ENCODE measurements around the gene DMBT1. TPM values are rescaled to one million over a fixed set of nuclear protein-coding genes. Genes with fewer than 3 reads are reported as not detected.

DMBT1 gene
- total and polyA plus RNA-seq, 4 experiments from 2014 or later: not detected

DNA sequence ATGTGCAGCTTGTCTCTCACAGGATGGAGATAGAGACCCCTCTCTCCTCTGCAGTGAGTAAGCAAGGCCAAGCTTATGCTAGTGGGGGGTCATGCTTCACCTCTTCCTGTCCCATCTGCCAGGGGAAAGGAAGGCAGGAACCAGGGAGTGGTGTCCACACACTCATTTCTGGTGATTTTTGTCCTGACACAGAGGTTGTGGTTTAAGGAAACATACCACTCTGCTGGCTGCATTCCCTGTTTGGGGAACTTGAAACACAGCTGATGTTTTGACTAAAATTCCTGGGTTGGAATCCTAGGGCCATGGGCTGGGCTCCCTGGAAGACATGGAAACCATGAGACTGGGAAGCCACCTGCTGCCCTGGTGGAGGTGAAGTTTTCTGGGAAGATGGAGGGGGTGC, 117.7 kb downstream of the DMBT1 start:
- intact Hi-C loops (cut with micrococcal nuclease): no loop called here
- ChIA-PET CTCF (ENCODE audit: partially characterized antibody) (no interaction called here), POLR2A (ENCODE audit: partially characterized antibody) (no interaction called here)
- Mint-ChIP-seq H3K27ac (no peak overlapping the region), H3K4me3 (no peak overlapping the region), H3K36me3 (no peaks in the 10 kb centered on the region), H3K9me3 (peaks cover 0 to 3% (median 0%) of the 10 kb centered on the region in 8 donors), H3K4me1 (no peaks in the 10 kb centered on the region), H3K27me3 (peaks cover 12 to 22% of the 10 kb centered on the region in 2 donors)
- H3K4me3 ChIP-seq (ENCODE audit: low read length in 2 of 2): no peak overlapping the region
- H3K27me3 ChIP-seq (ENCODE audit: insufficient read depth, low read length): peaks cover 4% of the 10 kb centered on the region
- no peaks in the 10 kb centered on the region for H3K9me3 ChIP-seq (ENCODE audit: control insufficient read depth in 1 of 2, low read length in 2 of 2)
- no peaks in the 10 kb centered on the region for H3K36me3 ChIP-seq (ENCODE audit: insufficient read depth, low read length)
- H3K27ac ChIP-seq (ENCODE audit: low read depth, low read length): no peak overlapping the region
- DNase-seq: no peak
- H3K4me1 ChIP-seq (ENCODE audit: insufficient read depth, low read length): no peaks in the 10 kb centered on the region

DNA sequence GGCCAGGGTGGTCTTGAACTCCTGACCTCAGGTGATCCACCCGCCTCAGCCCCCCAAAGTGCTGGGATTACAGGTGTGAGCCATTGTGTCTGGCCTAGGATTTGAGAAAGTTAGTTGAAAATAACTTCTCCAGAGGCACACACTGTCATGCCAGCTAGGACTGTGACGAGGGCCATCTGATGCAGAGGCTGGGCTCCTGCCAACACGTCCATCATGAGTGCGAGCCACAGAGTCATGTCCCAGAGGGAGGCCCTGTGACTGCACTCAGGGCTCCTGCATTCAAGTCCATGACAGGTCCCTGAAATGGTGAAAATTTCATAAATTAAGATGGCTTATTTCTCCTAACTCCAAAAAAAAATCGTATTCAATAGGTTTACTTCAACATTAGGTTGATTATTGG, 122.0 kb downstream of the DMBT1 start:
- intact Hi-C loops (cut with micrococcal nuclease): no loop called here
- H3K4me1 Mint-ChIP-seq: no peaks in the 10 kb centered on the region
- no peaks in the 10 kb centered on the region for H3K36me3 Mint-ChIP-seq
- Histone ChIP-seq H3K27me3 (ENCODE audit: insufficient read depth, low read length) (no peaks in the 10 kb centered on the region), H3K4me1 (ENCODE audit: insufficient read depth, low read length) (no peaks in the 10 kb centered on the region), H3K4me3 (ENCODE audit: low read length in 2 of 2) (no peak overlapping the region), H3K27ac (ENCODE audit: low read depth, low read length) (no peak overlapping the region), H3K36me3 (ENCODE audit: insufficient read depth, low read length) (no peaks in the 10 kb centered on the region), H3K9me3 (ENCODE audit: control insufficient read depth in 1 of 2, low read length in 2 of 2) (no peaks in the 10 kb centered on the region)
- no peak overlapping the region for H3K27ac Mint-ChIP-seq
- ChIA-PET CTCF (ENCODE audit: partially characterized antibody) (no interaction called here), POLR2A (ENCODE audit: partially characterized antibody) (no interaction called here)
- no peak for DNase-seq
- H3K27me3 Mint-ChIP-seq: peaks cover 17 to 23% of the 10 kb centered on the region in 2 donors
- no peak overlapping the region for H3K4me3 Mint-ChIP-seq
- H3K9me3 Mint-ChIP-seq: peaks cover 0 to 6% (median 3%) of the 10 kb centered on the region in 8 donors

DNA sequence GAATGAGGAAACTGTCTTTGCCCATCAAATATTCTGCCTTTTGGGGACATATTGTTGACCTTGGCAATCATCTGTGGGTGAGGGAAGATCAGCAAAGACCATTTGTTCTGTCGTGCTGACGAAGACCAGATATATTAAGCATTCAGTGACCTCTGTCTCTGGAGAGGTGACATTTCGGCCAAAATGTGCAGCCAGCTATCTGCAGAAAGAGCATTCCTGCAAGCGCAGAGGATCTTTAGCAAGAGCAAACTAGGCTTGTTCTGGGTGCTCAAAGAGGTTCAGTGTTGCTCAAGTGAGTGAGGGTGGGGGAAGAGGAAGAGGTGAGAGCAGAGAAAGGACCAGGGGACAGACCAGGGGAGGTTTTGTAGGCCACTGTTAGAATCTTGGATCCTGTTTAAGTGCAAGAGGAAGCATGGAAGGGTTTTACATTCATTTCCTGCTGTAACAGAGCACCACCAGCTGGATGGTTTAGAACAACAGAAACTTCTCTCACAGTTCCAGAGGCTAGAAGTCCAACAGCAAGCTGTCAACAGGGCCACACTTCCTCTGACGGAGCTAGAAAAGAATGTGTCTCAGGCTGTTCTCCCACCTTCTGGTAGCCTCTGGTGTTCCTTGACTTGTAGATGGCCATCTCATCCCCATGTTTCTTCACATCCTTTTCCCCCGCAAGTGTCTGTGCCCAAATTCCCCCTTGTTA, 127.9 kb downstream of the DMBT1 start:
- Histone ChIP-seq H3K9me3 (ENCODE audit: control insufficient read depth in 1 of 2, low read length in 2 of 2) (no peaks in the 10 kb centered on the region), H3K4me1 (ENCODE audit: insufficient read depth, low read length) (no peaks in the 10 kb centered on the region), H3K27ac (ENCODE audit: low read depth, low read length) (no peak overlapping the region), H3K36me3 (ENCODE audit: insufficient read depth, low read length) (no peaks in the 10 kb centered on the region), H3K4me3 (ENCODE audit: low read length in 2 of 2) (no peak overlapping the region), H3K27me3 (ENCODE audit: insufficient read depth, low read length) (no peaks in the 10 kb centered on the region)
- CTCF ChIA-PET (ENCODE audit: partially characterized antibody): no interaction called here
- Mint-ChIP-seq H3K27ac (no peak overlapping the region), H3K9me3 (peaks cover 0 to 6% (median 1%) of the 10 kb centered on the region in 8 donors), H3K4me1 (no peaks in the 10 kb centered on the region), H3K4me3 (no peak overlapping the region), H3K36me3 (no peaks in the 10 kb centered on the region), H3K27me3 (peaks cover 33 to 38% of the 10 kb centered on the region in 2 donors)
- POLR2A ChIA-PET (ENCODE audit: partially characterized antibody): no interaction called here
- intact Hi-C loops (cut with micrococcal nuclease): no loop called here
- no peak for DNase-seq

DNA sequence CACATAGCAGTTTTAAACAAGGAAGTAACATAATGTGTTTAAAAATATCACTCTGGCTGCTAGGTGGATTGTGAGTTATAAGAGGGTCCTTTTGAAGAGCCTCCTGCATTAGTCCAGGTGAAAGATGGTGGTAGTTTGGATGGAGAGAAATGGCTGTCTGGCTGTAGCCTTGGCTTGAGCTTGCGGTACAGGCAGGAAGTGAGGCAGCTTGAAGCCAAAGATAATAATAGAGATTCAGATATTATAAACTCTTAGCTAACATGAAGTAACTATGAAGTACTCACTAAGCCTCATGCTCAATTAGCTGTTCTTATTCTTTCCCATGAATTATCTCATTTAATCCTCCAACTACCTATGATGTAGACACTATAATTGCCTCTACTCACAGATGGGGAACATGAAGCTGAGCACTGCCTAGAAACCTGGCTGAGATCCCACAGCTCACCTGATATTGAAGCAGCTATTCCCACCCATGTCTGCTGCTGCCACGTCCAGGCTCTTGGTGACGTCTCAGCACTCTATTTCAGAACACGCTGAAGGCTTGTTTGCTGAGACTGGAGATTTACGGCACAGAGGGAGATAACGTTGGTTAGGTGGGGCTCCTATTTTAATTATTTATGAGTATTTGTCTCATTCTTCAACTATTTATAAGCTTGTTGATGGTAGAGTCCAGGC, 128.7 kb downstream of the DMBT1 start:
- Histone ChIP-seq H3K4me3 (ENCODE audit: low read length in 2 of 2) (no peak overlapping the region), H3K4me1 (ENCODE audit: insufficient read depth, low read length) (no peaks in the 10 kb centered on the region), H3K27ac (ENCODE audit: low read depth, low read length) (no peak overlapping the region), H3K36me3 (ENCODE audit: insufficient read depth, low read length) (no peaks in the 10 kb centered on the region), H3K9me3 (ENCODE audit: control insufficient read depth in 1 of 2, low read length in 2 of 2) (no peaks in the 10 kb centered on the region), H3K27me3 (ENCODE audit: insufficient read depth, low read length) (no peaks in the 10 kb centered on the region)
- intact Hi-C loops (cut with micrococcal nuclease): no loop called here
- no peak overlapping the region for H3K27ac Mint-ChIP-seq
- peaks cover 31 to 38% of the 10 kb centered on the region in 2 donors for H3K27me3 Mint-ChIP-seq
- POLR2A ChIA-PET (ENCODE audit: partially characterized antibody): no interaction called here
- H3K4me3 Mint-ChIP-seq: no peak overlapping the region
- CTCF ChIA-PET (ENCODE audit: partially characterized antibody): no interaction called here
- H3K36me3 Mint-ChIP-seq: no peaks in the 10 kb centered on the region
- no peak for DNase-seq
- peaks cover 0 to 3% (median 1%) of the 10 kb centered on the region in 8 donors for H3K9me3 Mint-ChIP-seq
- H3K4me1 Mint-ChIP-seq: no peaks in the 10 kb centered on the region

DNA sequence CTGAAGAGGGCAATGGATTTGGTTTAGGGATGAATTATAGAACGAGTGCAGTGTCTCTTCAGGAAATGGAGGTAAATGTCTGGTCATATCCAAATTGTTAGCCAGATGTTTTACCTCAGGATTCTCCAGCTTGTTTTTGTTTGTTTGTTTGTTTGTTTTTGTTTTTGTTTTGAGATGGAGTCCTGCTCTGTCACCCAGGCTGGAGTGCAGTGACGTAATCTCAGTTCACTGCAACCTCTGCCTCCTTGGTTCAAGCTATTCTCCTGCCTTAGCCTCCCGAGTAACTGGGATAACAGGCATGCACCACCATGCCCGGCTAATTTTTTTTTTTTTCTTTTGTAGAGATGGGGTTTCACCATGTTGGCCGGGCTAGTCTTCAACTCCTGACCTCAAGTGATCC, 132.2 kb downstream of the DMBT1 start:
- Histone ChIP-seq H3K4me1 (ENCODE audit: insufficient read depth, low read length) (no peaks in the 10 kb centered on the region), H3K36me3 (ENCODE audit: insufficient read depth, low read length) (no peaks in the 10 kb centered on the region), H3K4me3 (ENCODE audit: low read length in 2 of 2) (no peak overlapping the region), H3K27ac (ENCODE audit: low read depth, low read length) (no peak overlapping the region), H3K27me3 (ENCODE audit: insufficient read depth, low read length) (no peaks in the 10 kb centered on the region), H3K9me3 (ENCODE audit: control insufficient read depth in 1 of 2, low read length in 2 of 2) (no peaks in the 10 kb centered on the region)
- ChIA-PET POLR2A (ENCODE audit: partially characterized antibody) (no interaction called here), CTCF (ENCODE audit: partially characterized antibody) (no interaction called here)
- peaks cover 21 to 29% of the 10 kb centered on the region in 2 donors for H3K27me3 Mint-ChIP-seq
- H3K27ac Mint-ChIP-seq: no peak overlapping the region
- intact Hi-C loops (cut with micrococcal nuclease): no loop called here
- H3K36me3 Mint-ChIP-seq: no peaks in the 10 kb centered on the region
- H3K9me3 Mint-ChIP-seq: peaks cover 0 to 6% (median 0%) of the 10 kb centered on the region in 8 donors
- DNase-seq: no peak
- H3K4me1 Mint-ChIP-seq: no peaks in the 10 kb centered on the region
- H3K4me3 Mint-ChIP-seq: no peak overlapping the region

Other genes starting within 250 kb of the DMBT1 start
- 10 to 100 TPM; 62.9 to 69.7 TPM for gene PLEKHA1, start 186.0 kb upstream of the DMBT1 start, total RNA-seq
- gene PLEKHA1, start 186.0 kb upstream of the DMBT1 start, polyA plus RNA-seq: 10 to 100 TPM; 90.5 to 92.9 TPM
- not detected for gene ARMS2, start 106.1 kb upstream of the DMBT1 start, total RNA-seq
- not detected for gene ARMS2, start 106.1 kb upstream of the DMBT1 start, polyA plus RNA-seq
- under 1 TPM in 1 of 2 experiments, not detected in 1; 0.17 TPM for gene HTRA1, start 99.2 kb upstream of the DMBT1 start, total RNA-seq
- gene HTRA1, start 99.2 kb upstream of the DMBT1 start, polyA plus RNA-seq: under 1 TPM in 1 of 2 donors, not detected in 1; 0.21 TPM
- gene C10orf120, start 139.1 kb downstream of the DMBT1 start, total RNA-seq: not detected
- gene C10orf120, start 139.1 kb downstream of the DMBT1 start, polyA plus RNA-seq: not detected